ENCODE data around the gene TIAM1.

DNA sequence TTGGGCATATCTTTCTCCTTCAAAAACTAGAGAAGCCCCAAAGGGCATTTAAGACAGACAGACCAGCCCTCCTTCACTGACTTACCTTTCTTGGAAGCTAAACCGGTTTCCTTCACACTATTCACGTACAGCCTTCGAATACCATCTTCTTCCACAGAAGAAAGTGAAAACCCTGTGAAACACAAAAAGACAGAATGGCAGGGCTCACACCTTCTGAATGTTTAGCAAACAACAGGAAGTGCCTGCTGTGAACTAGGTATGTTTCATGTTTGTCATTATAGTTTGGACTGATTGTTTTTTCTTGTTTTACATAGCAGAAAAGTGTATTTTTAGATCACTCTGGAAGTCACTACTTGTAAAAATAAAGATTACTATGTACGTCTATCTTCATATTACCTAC lies 157.1 kb downstream of the TIAM1 start:
- TF ChIP-seq, protein P1, sequence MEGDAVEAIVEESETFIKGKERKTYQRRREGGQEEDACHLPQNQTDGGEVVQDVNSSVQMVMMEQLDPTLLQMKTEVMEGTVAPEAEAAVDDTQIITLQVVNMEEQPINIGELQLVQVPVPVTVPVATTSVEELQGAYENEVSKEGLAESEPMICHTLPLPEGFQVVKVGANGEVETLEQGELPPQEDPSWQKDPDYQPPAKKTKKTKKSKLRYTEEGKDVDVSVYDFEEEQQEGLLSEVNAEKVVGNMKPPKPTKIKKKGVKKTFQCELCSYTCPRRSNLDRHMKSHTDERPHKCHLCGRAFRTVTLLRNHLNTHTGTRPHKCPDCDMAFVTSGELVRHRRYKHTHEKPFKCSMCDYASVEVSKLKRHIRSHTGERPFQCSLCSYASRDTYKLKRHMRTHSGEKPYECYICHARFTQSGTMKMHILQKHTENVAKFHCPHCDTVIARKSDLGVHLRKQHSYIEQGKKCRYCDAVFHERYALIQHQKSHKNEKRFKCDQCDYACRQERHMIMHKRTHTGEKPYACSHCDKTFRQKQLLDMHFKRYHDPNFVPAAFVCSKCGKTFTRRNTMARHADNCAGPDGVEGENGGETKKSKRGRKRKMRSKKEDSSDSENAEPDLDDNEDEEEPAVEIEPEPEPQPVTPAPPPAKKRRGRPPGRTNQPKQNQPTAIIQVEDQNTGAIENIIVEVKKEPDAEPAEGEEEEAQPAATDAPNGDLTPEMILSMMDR (IDR thresholded peaks at IDR 0.05), result no peak
- TF ChIP-seq POLR2A (IDR thresholded peaks at IDR 0.05), result no peak
